Activated naive CD8-positive, alpha-beta T cell treated with anti-CD3 and anti-CD28 coated beads, Interleukin-2, amount 50 U/mL, for 24 hours (primary cell): ENCODE measurements around the gene GUCA1C.

Experiments used
- ATAC-seq: fragments of 150-1000 bp; cut with Tn5 transposase; one replicate; pipeline ENCODE4 v1.10.0; 2021
- DNase-seq: peaks from one replicate; pipeline ENCODE4 v3.0.0; 2021
- H3K27ac Mint-ChIP-seq: one replicate; pipeline ENCODE4 v1.8.0; 2021; ENCODE audit warnings: mild to moderate bottlenecking, mixed read lengths
- H3K27me3 Mint-ChIP-seq: one replicate; pipeline ENCODE4 v1.8.0; 2021; ENCODE audit warnings: mixed read lengths
- H3K36me3 Mint-ChIP-seq: one replicate; pipeline ENCODE4 v1.8.0; 2021; ENCODE audit warnings: low read depth, mixed read lengths
- H3K4me1 Mint-ChIP-seq: one replicate; pipeline ENCODE4 v1.8.0; 2021; ENCODE audit warnings: mixed read lengths
- H3K4me3 Mint-ChIP-seq: one replicate; pipeline ENCODE4 v1.8.0; 2021; ENCODE audit warnings: mild to moderate bottlenecking, moderate library complexity, mixed read lengths
- H3K9me3 Mint-ChIP-seq: one replicate; pipeline ENCODE4 v1.8.0; 2021; ENCODE audit warnings: mixed read lengths

Gene GUCA1C

GRCh38 chr3:108882762-108883161, 70.9 kb downstream of the GUCA1C start:
- Mint-ChIP-seq H3K4me3 (no peak overlapping the region), H3K9me3 (no peaks in the 10 kb centered on the region), H3K4me1 (peaks cover 21% of the 10 kb centered on the region), H3K27me3 (no peaks in the 10 kb centered on the region), H3K36me3 (peaks cover 2% of the 10 kb centered on the region), H3K27ac (no peak overlapping the region)
- no peak for ATAC-seq
- DNase-seq, result no peak

- H3K9me3 Mint-ChIP-seq, result no peaks in the 10 kb centered on the region
- H3K27me3 Mint-ChIP-seq, result no peaks in the 10 kb centered on the region
- no peak for ATAC-seq
- no peak overlapping the region for H3K4me3 Mint-ChIP-seq
- H3K27ac Mint-ChIP-seq, result no peak overlapping the region
- no peak for DNase-seq
- peaks cover 2% of the 10 kb centered on the region for H3K36me3 Mint-ChIP-seq
- H3K4me1 Mint-ChIP-seq, result peaks cover 30% of the 10 kb centered on the region
These were observed 73.8 kb downstream of the GUCA1C start for GRCh38 chr3:108879915-108880314.

GRCh38 chr3:108877901-108878300, 75.8 kb downstream of the GUCA1C start:
- H3K27me3 Mint-ChIP-seq, result no peaks in the 10 kb centered on the region
- no peak for ATAC-seq

GRCh38 chr3:108863799-108864135, 89.9 kb downstream of the GUCA1C start:
- Mint-ChIP-seq H3K27me3 (no peaks in the 10 kb centered on the region), H3K4me3 (no peak overlapping the region), H3K9me3 (peaks cover 12% of the 10 kb centered on the region), H3K4me1 (peaks cover 32% of the 10 kb centered on the region), H3K36me3 (peaks cover 8% of the 10 kb centered on the region), H3K27ac (peak overlapping the region; percentile 95)
- ATAC-seq (no peak), DNase-seq (no peak)

More at GRCh38 chr3:108877901-108878300, 75.8 kb downstream of the GUCA1C start:
- Mint-ChIP-seq H3K9me3 (no peaks in the 10 kb centered on the region), H3K36me3 (peaks cover 2% of the 10 kb centered on the region), H3K4me1 (peaks cover 18% of the 10 kb centered on the region), H3K27ac (no peak overlapping the region), H3K4me3 (no peak overlapping the region)
- no peak for DNase-seq

GRCh38 chr3:108862865-108863798, 90.5 kb downstream of the GUCA1C start:
- no peaks in the 10 kb centered on the region for H3K27me3 Mint-ChIP-seq
- H3K27ac Mint-ChIP-seq, result peak overlapping the region; percentile 95
- peaks cover 12% of the 10 kb centered on the region for H3K9me3 Mint-ChIP-seq
- H3K4me1 Mint-ChIP-seq, result peaks cover 32% of the 10 kb centered on the region
- H3K36me3 Mint-ChIP-seq, result peaks cover 15% of the 10 kb centered on the region
- DNase-seq (no peak), ATAC-seq (peak; percentile 89)
- peak overlapping the region; percentile 59 for H3K4me3 Mint-ChIP-seq

- no peak for DNase-seq
- no peak for ATAC-seq
- peaks cover 12% of the 10 kb centered on the region for H3K9me3 Mint-ChIP-seq
- H3K4me3 Mint-ChIP-seq, result no peak overlapping the region
- peaks cover 16% of the 10 kb centered on the region for H3K36me3 Mint-ChIP-seq
- peak overlapping the region; percentile 95 for H3K27ac Mint-ChIP-seq
- H3K27me3 Mint-ChIP-seq, result no peaks in the 10 kb centered on the region
- H3K4me1 Mint-ChIP-seq, result peaks cover 32% of the 10 kb centered on the region
These were observed 92.3 kb downstream of the GUCA1C start for GRCh38 chr3:108861401-108861800.
